AG04450 (cell line): ENCODE results near the gene S100A2. TPM values are rescaled to one million over a fixed set of nuclear protein-coding genes. Genes with fewer than 3 reads are reported as not detected.

Source experiments
- CTCF ChIA-PET: fragments of 300-600, 350-600 bp; formaldehyde crosslinking; extraction: SDS; loops from one replicate; lab custom pipeline; 2022; ENCODE audit warnings: antibody characterized with exemption, inconsistent platforms; lab: Charles Lee
- POLR2A ChIA-PET: fragments of 350-600 bp; formaldehyde crosslinking; extraction: SDS; loops from one replicate; lab custom pipeline; 2021; ENCODE audit warnings: antibody characterized with exemption, inconsistent platforms; lab: Yijun Ruan, JAX
- DNase-seq: peaks from one replicate; pipeline ENCODE4 v3.0.0-alpha.2; 2011; ENCODE audit warnings: low read depth, low spot score
- H3K27ac ChIP-seq: one replicate; pipeline ENCODE4 v1.5.1; 2012; ENCODE audit warnings: low read depth, low read length, control low read depth
- H3K27me3 ChIP-seq: one replicate; pipeline ENCODE4 v1.6.0; 2012; ENCODE audit warnings: low read length; ENCODE audit not compliant: control insufficient read depth, insufficient read depth
- H3K4me3 ChIP-seq: 2 replicates; pipeline ENCODE4 v1.5.1; 2011; ENCODE audit warnings: mild to moderate bottlenecking, low read depth, low read length, control low read depth
- H3K9me3 ChIP-seq: 2 replicates; pipeline ENCODE4 v1.5.1; 2012; ENCODE audit warnings: low read length; ENCODE audit not compliant: control insufficient read depth, insufficient read depth
- CTCF ChIP-seq: IDR thresholded peaks from 2 replicates; pipeline ENCODE4 v1.5.1; 2011; ENCODE audit warnings: low read depth, low read length, control low read depth, inconsistent platforms
- polyA plus RNA-seq: library from polyadenylated mRNA; depleted of rRNA; stranded (reverse); fragments of >200 nt; gene quantifications from 2 replicates; pipeline ENCODE4 v1.2.3, GENCODE V29; 2011

Gene S100A2
- polyA plus RNA-seq, 1 experiment = 5.2 TPM

DNA sequence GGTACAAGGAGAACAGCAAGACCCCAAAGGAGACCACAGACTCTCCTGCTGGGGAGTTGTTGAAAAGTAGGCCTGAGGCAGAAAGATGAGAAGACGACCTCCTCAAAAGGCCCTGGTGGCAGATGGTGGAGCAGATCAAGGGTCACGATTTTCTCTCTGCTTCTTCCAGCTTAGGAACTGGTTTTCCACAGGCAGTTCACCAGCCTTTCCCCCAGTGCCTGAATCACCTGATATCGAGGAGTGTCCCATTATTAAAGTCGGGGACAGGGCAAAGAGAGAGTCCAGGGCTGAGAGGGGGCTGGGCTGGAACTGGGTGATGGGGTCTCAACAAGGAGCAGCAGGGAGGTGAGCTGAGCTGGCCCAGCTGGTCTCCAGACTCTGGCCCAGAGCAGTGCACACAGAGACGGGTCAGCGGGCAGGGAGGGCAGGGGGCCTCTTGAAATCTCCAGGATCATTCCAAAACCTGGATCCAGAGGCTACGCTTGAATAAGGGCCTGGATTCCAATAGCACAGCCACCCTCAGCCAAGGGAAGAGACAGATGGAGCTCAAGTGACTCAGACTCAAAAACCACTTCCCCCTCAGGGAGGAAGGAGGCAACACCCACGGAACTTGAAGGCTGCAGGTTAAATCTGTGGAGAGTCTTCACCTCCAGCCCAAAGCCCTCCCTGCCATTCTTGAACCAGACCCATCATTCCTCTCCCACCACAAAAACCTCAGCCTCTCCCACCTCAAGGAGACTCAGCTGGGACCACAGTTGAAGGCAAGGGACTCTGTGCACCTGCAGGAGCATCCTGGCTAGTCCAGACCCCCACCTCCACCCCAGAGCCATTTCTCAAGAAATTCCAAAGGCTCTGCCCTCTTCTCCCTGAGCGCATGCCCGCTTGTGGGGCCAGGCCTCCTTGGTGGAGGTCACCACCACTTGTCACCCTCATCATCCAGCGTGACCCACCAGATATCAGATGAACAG, 25.0 kb downstream of the S100A2 start, which contains the start of gene S100A5:
S100A5 (minus strand) TSS at position 541 of the 968 bp plus-strand sequence. CDS start 743 bp downstream, outside the sequence.
- H3K27ac ChIP-seq = no peak within 1 kb of the TSS
- ChIA-PET POLR2A (interaction anchor here (1.6 kb wide), 1 partner anchor 26 kb away, joined by 3 read pairs; no protein-coding TSS in a partner anchor), CTCF (interaction anchor here (1.0 to 2.2 kb wide), 6 partner anchors 7 to 31 kb away, joined by 3 to 8 read pairs (median 6); no protein-coding TSS in a partner anchor)
- DNase-seq = no peak
- H3K27me3 ChIP-seq = no peaks in the 10 kb centered on the region
- H3K9me3 ChIP-seq = no peaks in the 10 kb centered on the region; the same call in 1 of the 2 replicates
- no peak within 1 kb of the TSS for H3K4me3 ChIP-seq
- TF ChIP-seq CTCF = no peak

- Histone ChIP-seq H3K4me3 (no peak overlapping the region), H3K27me3 (no peaks in the 10 kb centered on the region), H3K27ac (no peak overlapping the region), H3K9me3 (no peaks in the 10 kb centered on the region; the same call in 1 of the 2 replicates)
- DNase-seq = no peak
- TF ChIP-seq CTCF = no peak
- ChIA-PET CTCF (interaction anchor here (1.8 kb wide), 1 partner anchor 29 kb away, joined by 4 read pairs; no protein-coding TSS in a partner anchor), POLR2A (interaction anchor here (1.6 kb wide), 1 partner anchor 27 kb away, joined by 3 read pairs; no protein-coding TSS in a partner anchor)
These were observed 26.1 kb downstream of the S100A2 start for GRCh38 chr1:153539395-153540093.

DNA sequence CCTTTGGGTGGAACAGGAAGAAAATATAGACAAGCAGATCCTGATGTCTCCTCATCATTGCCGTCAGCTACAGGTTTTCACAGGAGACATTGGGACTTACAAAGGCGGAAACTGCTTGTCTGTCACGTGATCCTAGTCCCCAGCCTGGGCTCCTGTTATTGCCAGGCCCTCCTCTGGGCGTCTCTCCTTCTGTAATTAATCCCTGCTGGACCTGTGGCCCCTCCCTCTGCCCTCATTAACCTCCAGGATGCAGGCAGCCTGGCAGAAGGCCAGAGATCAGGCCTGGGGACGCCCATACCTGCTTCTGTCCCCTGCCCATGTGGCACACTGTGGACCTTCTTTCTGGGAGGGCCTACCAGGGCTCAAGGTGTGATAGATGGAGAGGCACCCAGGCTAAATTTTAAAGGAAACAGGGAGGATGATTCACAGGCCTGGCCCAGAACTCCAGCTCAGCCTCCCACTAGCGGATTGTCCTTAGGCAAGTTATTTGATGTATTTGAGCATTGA, 27.3 kb downstream of the S100A2 start:
- ChIA-PET CTCF (interaction anchor here (1.3 kb wide), 1 partner anchor 28 kb away, joined by 4 read pairs; no protein-coding TSS in a partner anchor), POLR2A (no interaction called here)
- H3K27me3 ChIP-seq = no peaks in the 10 kb centered on the region
- no peaks in the 10 kb centered on the region; the same call in 1 of the 2 replicates for H3K9me3 ChIP-seq
- H3K4me3 ChIP-seq = no peak overlapping the region
- DNase-seq = no peak
- TF ChIP-seq CTCF = no peak
- H3K27ac ChIP-seq = no peak overlapping the region

- Histone ChIP-seq H3K27ac (no peak overlapping the region), H3K9me3 (no peaks in the 10 kb centered on the region; the same call in 1 of the 2 replicates), H3K27me3 (no peaks in the 10 kb centered on the region), H3K4me3 (no peak overlapping the region)
- TF ChIP-seq CTCF = no peak
- no peak for DNase-seq
- ChIA-PET POLR2A (no interaction called here), CTCF (interaction anchor here (0.7 to 1.3 kb wide), 2 partner anchors 13 to 27 kb away, joined by 3 to 4 read pairs; no protein-coding TSS in a partner anchor)
These were observed 28.3 kb downstream of the S100A2 start for GRCh38 chr1:153537376-153537730.
